ENCODE measurements around the gene ZNF688. TPM values are rescaled to one million over a fixed set of nuclear protein-coding genes. Genes with fewer than 3 reads are reported as not detected.

The ZNF688 gene
- total and polyA plus RNA-seq, 2 of the 8 experiments (the other 6 are each of a cell fraction or from before 2014, with no cell fraction given), result 2.7 to 3.5 TPM

GRCh38 chr16:30525844-30526136 is 45.7 kb downstream of the ZNF688 start:
- Histone ChIP-seq H2AFZ (ENCODE audit: low read length) (no peak overlapping the region), H3K27ac (ENCODE audit: low read depth, low read length) (no peak overlapping the region), H3K4ac (replicated peaks; ENCODE audit: insufficient read length, low read depth, low read length) (no peak overlapping the region), H3K36me3 (ENCODE audit: control insufficient read depth in 2 of 4, insufficient read depth in 4 of 4, low read length in 3 of 4) (peaks cover 0 to 11% (median 2%) of the 10 kb centered on the region in 4 experiments; a peak in 1 of 8 replicates), H4K5ac (ENCODE audit: insufficient read length, low read depth, low read length) (peak overlapping the region; percentile 47), H2BK20ac (ENCODE audit: low read length) (no peak overlapping the region), H4K20me1 (replicated peaks in 1 of 2; ENCODE audit: control insufficient read depth in 1 of 2, insufficient read depth in 2 of 2, low read length in 2 of 2) (peaks cover 0 to 6% of the 10 kb centered on the region in 2 experiments), H4K91ac (replicated peaks; ENCODE audit: insufficient read length, low read length) (no peak overlapping the region), H4K8ac (ENCODE audit: extremely low read depth, insufficient read depth, low read length) (peak overlapping the region; percentile 82; the same call in 1 of the 2 replicates), H3K14ac (ENCODE audit: insufficient read length) (no peak overlapping the region), H3K18ac (ENCODE audit: extremely low read depth, low read length) (no peak overlapping the region), H2BK5ac (ENCODE audit: low read depth, low read length) (no peak overlapping the region), H3K9me3 (ENCODE audit: insufficient read depth in 2 of 2, low read depth in 1 of 2, low read length in 1 of 2) (no peaks in the 10 kb centered on the region), H2BK120ac (replicated peaks; ENCODE audit: low read depth, low read length) (no peak overlapping the region), H3K4me1 (replicated peaks in 1 of 4; ENCODE audit: control insufficient read depth in 3 of 4, insufficient read depth in 4 of 4, low read length in 3 of 4) (peaks cover 3 to 6% (median 6%) of the 10 kb centered on the region in 4 experiments; a peak in 6 of 7 replicates), H3K79me1 (ENCODE audit: low read depth, low read length) (peaks cover 2% of the 10 kb centered on the region; the same call in 1 of the 2 replicates), H3K4me3 (ENCODE audit: extremely low read depth in 1 of 4, insufficient read depth in 2 of 4, low read depth in 3 of 4, low read length in 4 of 4) (peak overlapping the region; percentile 71 to 99 (median 94)), H3K56ac (replicated peaks; ENCODE audit: insufficient read length, low read depth, low read length) (no peak overlapping the region), H2AK5ac (ENCODE audit: low read depth, low read length) (no peak overlapping the region), H3K4me2 (ENCODE audit: insufficient read depth in 1 of 2, low read depth in 2 of 2, low read length in 2 of 2) (peak overlapping the region; percentile 79 to 89), H3K27me3 (replicated peaks in 1 of 4; ENCODE audit: control insufficient read depth in 3 of 4, extremely low read depth in 1 of 4, insufficient read depth in 3 of 4, low read length in 3 of 4) (no peaks in the 10 kb centered on the region), H3K23ac (ENCODE audit: insufficient read length) (no peak overlapping the region), H2BK12ac (ENCODE audit: low read depth, low read length) (no peak overlapping the region), H2BK15ac (ENCODE audit: low read length) (peak overlapping the region; percentile 61; the same call in 1 of the 2 replicates), H3K23me2 (ENCODE audit: low read depth, low read length) (peaks cover 2% of the 10 kb centered on the region; the same call in 1 of the 2 replicates), H3K9ac (replicated peaks in 1 of 4; ENCODE audit: extremely low read depth in 1 of 4, low read depth in 3 of 4, low read length in 3 of 4) (peak overlapping the region in 1 of 4 experiments; percentile 42; a peak in 2 of 7 replicates), H3K79me2 (ENCODE audit: control insufficient read depth in 1 of 2, insufficient read depth in 2 of 2, low read length in 2 of 2) (no peaks in the 10 kb centered on the region)
- DNase-seq (ENCODE audit: low read depth in 1 of 2, low spot score in 2 of 2), result no peak
- WGBS, 2 experiments (ENCODE audit: extremely low coverage in 1 of 2, insufficient coverage in 1 of 2, insufficient read length in 1 of 2, insufficient replicate concordance in 2 of 2, low coverage in 1 of 2, low lambda C conversion rate in 2 of 2, missing lambda C conversion rate in 1 of 2), result 71% methylated on average over 4 of the region's 4 CpGs; no CpG with 5 or more reads in 1 of the 2 experiments
- ChIA-PET POLR2A (ENCODE audit: partially characterized antibody) (interaction anchor here (1.3 to 5.7 kb wide), 7 partner anchors 10 to 60 kb away, joined by 3 to 48 read pairs (median 10); partner anchors contain the start of genes ZNF688, ZNF747, ZNF764 and ZNF785), CTCF (ENCODE audit: partially characterized antibody) (interaction anchor here (1.3 to 2.1 kb wide), 5 partner anchors 9 to 96 kb away, joined by 4 to 11 read pairs (median 5); partner anchors contain the start of genes DCTPP1 and ZNF747)
- FAIRE-seq, result no peak
- TF ChIP-seq TEAD4 (IDR thresholded peaks at IDR 0.05; ENCODE audit: low read depth, low read length), result no peak
- no peak for TF ChIP-seq KDM4A (IDR thresholded peaks at IDR 0.05; ENCODE audit: low read depth, low read length, severe bottlenecking)
- TF ChIP-seq POLR2A (IDR thresholded peaks at IDR 0.05; ENCODE audit: control extremely low read depth in 1 of 2, low read depth in 2 of 2, low read length in 2 of 2), result no peak
- 0 out of 4 replicates have a peak, but pooled peaks of 1 of the 2 experiments have one; percentile 1 for TF ChIP-seq RAD21 (IDR thresholded peaks at IDR 0.05 in 1 of 2, conservative IDR thresholded peaks at IDR 0.05 in 1 of 2; ENCODE audit: low read depth in 2 of 2, low read length in 2 of 2)
- TF ChIP-seq EGR1 (IDR thresholded peaks at IDR 0.05; ENCODE audit: borderline replicate concordance, low read depth, low read length), result no peak
- no peak for TF ChIP-seq ZNF274 (IDR thresholded peaks at IDR 0.05; ENCODE audit: borderline replicate concordance, extremely low read depth, low read length)
- no peak for TF ChIP-seq SUZ12 (IDR thresholded peaks at IDR 0.05; ENCODE audit: low read length)
- no peak for TF ChIP-seq NRF1 (IDR thresholded peaks at IDR 0.05; ENCODE audit: low read depth, low read length)
- no peak for TF ChIP-seq HDAC2 (IDR thresholded peaks at IDR 0.05; ENCODE audit: borderline replicate concordance in 1 of 2, low read depth in 2 of 2, low read length in 2 of 2)
- TF ChIP-seq TBP (IDR thresholded peaks at IDR 0.05; ENCODE audit: low read depth, low read length), result no peak
- TF ChIP-seq CBX5 (IDR thresholded peaks at IDR 0.05; ENCODE audit: low read depth, low read length), result no peak
- TF ChIP-seq CBX8 (IDR thresholded peaks at IDR 0.05; ENCODE audit: borderline replicate concordance, low read depth, low read length), result no peak
- peak; percentile 92 for TF ChIP-seq SAP30 (IDR thresholded peaks at IDR 0.05; ENCODE audit: insufficient read depth, insufficient replicate concordance, low read length)

Measured in H1 (cell line).